ENCODE results near the gene TWF1.

Gene TWF1

DNA sequence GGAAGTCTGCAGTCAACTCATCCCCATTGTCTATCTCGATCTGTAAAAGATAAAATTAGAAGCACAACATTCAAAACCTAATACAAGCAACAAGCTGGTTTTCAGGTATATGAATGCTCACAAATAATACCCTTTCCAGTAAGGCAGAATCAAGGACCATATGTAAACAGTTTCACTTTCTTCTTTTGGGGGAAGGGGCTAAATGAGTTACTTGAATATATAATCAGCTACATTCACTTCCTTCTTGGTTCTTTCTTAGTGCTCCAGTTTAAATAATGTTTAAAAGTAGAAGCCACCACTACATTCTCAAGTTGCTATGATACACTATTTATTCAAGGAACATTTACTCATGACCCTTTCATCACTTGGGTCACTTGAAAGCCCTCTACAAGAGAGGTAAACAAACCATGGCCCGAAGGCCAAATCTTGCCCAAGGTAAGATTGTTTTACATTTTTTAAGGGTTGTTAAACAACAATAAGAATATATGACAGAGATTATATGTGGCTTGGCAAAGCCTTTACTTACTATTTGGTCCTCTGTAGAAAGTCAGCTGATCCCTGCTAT is 10.3 kb downstream of the TWF1 start:
- CTCF ChIA-PET = interaction anchor here (0.8 to 1.6 kb wide), 4 partner anchors 9 to 87 kb away, joined by 3 to 7 read pairs (median 4); no protein-coding TSS in a partner anchor
- DNase-seq (ENCODE audit: low read depth, low spot score) = no peak
- H3K4me3 ChIP-seq (ENCODE audit: low read depth, low read length) = no peak overlapping the region
- TF ChIP-seq, protein P1, sequence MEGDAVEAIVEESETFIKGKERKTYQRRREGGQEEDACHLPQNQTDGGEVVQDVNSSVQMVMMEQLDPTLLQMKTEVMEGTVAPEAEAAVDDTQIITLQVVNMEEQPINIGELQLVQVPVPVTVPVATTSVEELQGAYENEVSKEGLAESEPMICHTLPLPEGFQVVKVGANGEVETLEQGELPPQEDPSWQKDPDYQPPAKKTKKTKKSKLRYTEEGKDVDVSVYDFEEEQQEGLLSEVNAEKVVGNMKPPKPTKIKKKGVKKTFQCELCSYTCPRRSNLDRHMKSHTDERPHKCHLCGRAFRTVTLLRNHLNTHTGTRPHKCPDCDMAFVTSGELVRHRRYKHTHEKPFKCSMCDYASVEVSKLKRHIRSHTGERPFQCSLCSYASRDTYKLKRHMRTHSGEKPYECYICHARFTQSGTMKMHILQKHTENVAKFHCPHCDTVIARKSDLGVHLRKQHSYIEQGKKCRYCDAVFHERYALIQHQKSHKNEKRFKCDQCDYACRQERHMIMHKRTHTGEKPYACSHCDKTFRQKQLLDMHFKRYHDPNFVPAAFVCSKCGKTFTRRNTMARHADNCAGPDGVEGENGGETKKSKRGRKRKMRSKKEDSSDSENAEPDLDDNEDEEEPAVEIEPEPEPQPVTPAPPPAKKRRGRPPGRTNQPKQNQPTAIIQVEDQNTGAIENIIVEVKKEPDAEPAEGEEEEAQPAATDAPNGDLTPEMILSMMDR (IDR thresholded peaks at IDR 0.05; ENCODE audit: insufficient read depth, low read length, missing control alignments) = no peak
- POLR2A ChIA-PET = no interaction called here

DNA sequence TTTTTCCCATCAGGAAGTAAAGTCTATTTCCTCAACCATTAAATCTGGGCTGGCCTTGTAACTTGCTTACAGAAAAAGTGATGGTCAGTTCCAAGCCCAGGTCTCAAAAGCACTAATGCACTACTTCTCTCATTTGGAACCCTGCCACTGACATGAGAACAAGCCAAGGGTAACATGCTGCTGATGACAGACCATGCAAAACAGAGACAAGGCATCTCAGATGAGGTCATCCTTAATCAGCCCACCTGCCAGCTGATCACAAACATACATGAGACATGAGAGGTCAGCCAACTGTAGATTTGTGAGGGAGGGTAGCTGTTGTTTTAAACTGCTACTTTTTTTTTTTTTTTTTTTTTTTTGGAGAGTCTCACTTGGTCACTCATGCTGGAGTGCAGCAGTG is 16.2 kb downstream of the TWF1 start:
- DNase-seq (ENCODE audit: low read depth, low spot score) = no peak
- POLR2A ChIA-PET = no interaction called here

DNA sequence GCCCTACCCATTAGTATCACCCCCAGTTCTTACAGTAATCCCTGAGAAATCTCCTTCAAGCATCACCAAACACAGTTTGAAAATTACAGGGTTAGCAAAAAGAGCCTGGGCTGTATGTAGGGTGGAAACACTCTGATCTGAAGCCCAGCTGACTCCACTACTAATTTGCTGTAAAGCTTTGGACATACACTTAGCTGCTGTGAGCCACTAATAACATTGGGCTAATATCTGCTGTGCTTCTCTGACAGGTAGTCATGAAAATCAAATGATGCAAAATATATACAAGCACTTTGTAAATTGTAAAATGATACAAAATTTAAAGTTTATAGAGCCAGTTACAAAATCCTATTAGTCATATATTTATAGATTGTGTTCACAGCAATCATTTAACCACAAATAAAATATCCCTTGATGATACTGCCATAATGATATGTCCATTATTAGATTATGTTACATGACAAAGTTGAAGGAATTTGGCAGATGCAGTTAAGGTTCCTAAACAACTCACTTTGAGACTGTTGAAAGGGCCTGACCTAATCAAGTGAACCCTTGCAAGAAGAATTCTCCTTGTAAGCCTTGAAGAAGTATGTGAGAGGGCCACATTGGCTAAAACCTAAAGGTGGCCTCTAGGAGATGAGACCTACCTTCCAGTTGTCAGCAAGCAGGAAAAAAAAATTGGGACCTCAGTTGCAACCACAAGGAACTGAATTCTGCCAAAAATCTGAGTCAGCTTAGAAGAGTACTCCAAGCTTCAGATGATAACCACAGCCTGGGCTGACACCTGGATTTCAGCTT is 19.0 kb downstream of the TWF1 start:
- DNase-seq (ENCODE audit: low read depth, low spot score) = no peak
- CTCF ChIA-PET = interaction anchor here (1.5 kb wide), 1 partner anchor 96 kb away, joined by 8 read pairs; no protein-coding TSS in a partner anchor

More for the DNA sequence above, 16.2 kb downstream of the TWF1 start:
- CTCF ChIA-PET = interaction anchor here (1.0 kb wide), 1 partner anchor 93 kb away, joined by 3 read pairs; no protein-coding TSS in a partner anchor
- no peak overlapping the region for H3K4me3 ChIP-seq (ENCODE audit: low read depth, low read length)
- TF ChIP-seq, protein P1 (IDR thresholded peaks at IDR 0.05; ENCODE audit: insufficient read depth, low read length, missing control alignments) = no peak

DNA sequence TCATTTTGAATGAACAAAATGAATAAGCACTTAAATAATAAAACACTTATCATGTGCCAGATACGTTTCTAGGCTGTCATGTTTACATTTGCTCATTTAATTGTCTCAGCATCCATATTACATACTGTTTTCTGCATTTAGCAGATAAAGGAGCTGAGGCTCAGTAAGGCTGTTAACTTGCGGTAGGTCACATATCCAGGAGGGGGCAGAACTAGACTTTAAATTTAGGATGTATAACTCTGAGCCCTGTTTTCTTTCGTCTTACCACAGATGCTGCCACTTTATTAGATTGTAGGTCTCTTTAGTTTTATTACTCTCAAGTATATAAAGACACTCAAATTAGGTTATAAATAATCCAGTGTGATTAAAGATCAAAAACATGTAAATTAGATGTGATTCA is 29.6 kb downstream of the TWF1 start:
- H3K4me3 ChIP-seq (ENCODE audit: low read depth, low read length) = no peak overlapping the region
- DNase-seq (ENCODE audit: low read depth, low spot score) = no peak
- POLR2A ChIA-PET = interaction anchor here (0.6 kb wide), 1 partner anchor 10 kb away, joined by 3 read pairs; no protein-coding TSS in a partner anchor
- CTCF ChIA-PET = interaction anchor here (1.3 to 4.7 kb wide), 10 partner anchors 9 to 107 kb away, joined by 5 to 66 read pairs (median 8); partner anchors contain the start of genes IRAK4 and PUS7L
- TF ChIP-seq, protein P1 (IDR thresholded peaks at IDR 0.05; ENCODE audit: insufficient read depth, low read length, missing control alignments) = peak; percentile 31

More for the DNA sequence above, 19.0 kb downstream of the TWF1 start:
- TF ChIP-seq, protein P1 (IDR thresholded peaks at IDR 0.05; ENCODE audit: insufficient read depth, low read length, missing control alignments) = no peak
- POLR2A ChIA-PET = interaction anchor here (0.7 kb wide), 1 partner anchor 10 kb away, joined by 3 read pairs; no protein-coding TSS in a partner anchor
- H3K4me3 ChIP-seq (ENCODE audit: low read depth, low read length) = no peak overlapping the region

DNA sequence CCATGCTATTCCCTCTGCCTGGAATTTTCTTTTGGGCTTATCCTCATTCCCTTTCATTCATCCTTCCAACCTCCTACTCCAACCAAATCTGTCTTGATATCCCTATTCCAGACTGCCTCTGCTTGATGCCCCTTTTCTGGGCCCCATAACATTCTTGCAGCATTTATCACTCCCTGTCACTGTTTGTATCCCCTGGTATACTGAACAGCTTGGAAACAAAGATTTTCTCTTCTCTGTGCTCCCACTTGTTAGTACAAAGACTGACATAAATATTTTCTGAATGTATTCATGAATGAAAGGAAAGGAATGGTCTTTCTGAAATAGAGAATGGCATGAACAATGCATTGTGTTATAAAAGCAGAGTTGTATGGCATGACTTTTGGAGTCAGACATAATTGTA is 39.8 kb downstream of the TWF1 start:
- no peak for DNase-seq (ENCODE audit: low read depth, low spot score)
- ChIA-PET CTCF (interaction anchor here (1.4 kb wide), 1 partner anchor 10 kb away, joined by 5 read pairs; no protein-coding TSS in a partner anchor), POLR2A (no interaction called here)
- no peak overlapping the region for H3K4me3 ChIP-seq (ENCODE audit: low read depth, low read length)
- TF ChIP-seq, protein P1 (IDR thresholded peaks at IDR 0.05; ENCODE audit: insufficient read depth, low read length, missing control alignments) = no peak

DNA sequence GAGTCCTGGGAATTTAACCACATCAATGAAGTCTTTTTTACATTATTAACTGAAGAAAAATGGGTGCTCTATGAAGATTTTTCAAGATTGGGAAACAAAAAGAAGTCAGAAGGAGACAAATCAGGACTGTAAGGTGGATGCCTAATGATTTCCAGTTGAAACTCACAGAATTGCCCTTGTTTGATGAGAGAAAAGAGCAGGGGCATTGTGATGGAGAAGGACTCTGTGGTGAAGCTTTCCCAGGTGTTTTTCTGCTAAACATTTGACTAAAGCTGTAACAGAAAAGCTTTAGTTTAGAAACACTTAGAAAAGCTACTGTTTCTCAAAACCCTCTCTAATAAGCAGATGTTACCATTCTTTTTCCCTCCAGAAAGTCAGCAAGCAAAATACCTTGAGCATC is 41.6 kb downstream of the TWF1 start:
- H3K4me3 ChIP-seq (ENCODE audit: low read depth, low read length) = no peak overlapping the region
- DNase-seq (ENCODE audit: low read depth, low spot score) = no peak
- ChIA-PET CTCF (no interaction called here), POLR2A (interaction anchor here (1.1 kb wide), 1 partner anchor 41 kb away, joined by 4 read pairs; the partner anchor contains the start of gene TWF1)
- TF ChIP-seq, protein P1 (IDR thresholded peaks at IDR 0.05; ENCODE audit: insufficient read depth, low read length, missing control alignments) = no peak
